Fibroblast of gingiva (primary cell): ENCODE results near the gene NKX1-1.

Source experiments
- DNase-seq: peaks from one replicate; pipeline ENCODE4 v3.0.0-alpha.2; 2011; ENCODE audit warnings: low read depth

NKX1-1 gene

DNA sequence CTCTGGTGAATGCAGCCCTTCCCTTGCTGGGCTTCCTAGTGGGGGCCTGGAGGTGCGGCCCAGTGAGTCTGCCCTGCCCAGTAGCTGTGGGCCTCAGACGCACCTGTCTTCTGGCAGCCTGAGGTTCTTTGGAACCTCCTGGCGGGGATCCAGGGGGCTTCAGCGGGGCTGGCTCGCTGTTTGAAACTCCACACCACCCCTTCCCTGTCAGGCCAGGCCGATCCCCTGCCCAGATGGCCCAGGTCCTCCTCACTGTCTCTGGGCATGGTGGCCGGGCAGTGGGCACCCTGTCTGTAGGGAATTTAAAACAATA is 10.7 kb upstream of the NKX1-1 start:
- no peak for DNase-seq

DNA sequence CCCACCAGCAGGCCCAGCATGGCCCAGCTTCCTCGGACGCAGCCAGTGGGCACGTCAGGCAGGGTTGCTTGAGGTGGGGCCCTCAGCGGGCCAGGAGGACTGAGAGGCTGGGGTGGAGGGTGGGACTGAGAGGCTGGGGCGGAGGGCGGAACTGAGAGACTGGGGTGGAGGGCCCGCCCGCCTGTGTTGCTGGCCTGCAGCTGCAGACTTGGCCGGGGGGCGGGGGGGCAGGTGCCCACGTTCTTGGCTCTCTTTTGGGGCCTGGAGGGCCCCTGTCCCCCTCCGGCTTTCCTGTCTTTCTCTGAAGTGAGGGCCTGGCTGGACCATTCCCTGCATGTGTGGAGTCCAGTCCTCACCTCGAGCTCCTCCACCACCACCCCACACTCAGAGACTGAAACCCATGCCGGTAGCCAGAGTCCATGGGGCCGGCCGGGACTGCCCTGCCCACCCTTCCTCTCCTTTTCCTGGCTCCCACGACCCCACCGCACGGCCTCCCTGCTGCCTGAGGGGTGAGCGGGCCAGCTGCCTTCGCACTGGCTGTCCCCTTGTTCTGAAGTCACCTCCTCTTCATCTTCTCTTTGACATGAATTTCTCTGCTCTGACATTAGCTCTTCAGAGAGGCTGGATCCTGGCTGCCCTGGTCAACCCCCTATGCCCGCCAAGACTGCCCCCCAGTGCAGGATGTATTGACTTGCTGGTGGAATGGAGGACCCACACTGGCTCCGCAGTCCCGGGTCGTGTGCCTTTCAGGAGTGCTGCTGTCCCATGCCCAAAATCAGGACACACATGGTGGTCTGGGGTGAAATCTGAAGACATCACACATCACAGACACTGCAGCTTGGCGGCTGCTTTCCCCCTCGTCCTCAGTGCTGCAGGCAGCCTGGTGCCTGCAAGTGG is 10.1 kb upstream of the NKX1-1 start:
- no peak for DNase-seq

DNA sequence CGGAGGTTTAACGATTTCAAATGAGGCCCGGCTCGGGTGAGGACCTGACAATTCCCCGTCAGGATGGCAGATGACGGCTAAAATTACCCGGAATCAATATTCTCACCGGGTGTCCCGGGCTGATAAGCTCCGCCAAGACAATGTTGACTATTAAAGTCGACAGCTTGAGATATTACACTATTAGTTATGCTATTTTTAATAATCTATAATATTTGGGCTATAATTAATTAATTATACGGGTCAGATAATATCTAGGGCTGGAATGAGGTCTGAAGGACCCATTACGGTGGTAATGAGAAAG is 9.4 kb upstream of the NKX1-1 start:
- DNase-seq: no peak

DNA sequence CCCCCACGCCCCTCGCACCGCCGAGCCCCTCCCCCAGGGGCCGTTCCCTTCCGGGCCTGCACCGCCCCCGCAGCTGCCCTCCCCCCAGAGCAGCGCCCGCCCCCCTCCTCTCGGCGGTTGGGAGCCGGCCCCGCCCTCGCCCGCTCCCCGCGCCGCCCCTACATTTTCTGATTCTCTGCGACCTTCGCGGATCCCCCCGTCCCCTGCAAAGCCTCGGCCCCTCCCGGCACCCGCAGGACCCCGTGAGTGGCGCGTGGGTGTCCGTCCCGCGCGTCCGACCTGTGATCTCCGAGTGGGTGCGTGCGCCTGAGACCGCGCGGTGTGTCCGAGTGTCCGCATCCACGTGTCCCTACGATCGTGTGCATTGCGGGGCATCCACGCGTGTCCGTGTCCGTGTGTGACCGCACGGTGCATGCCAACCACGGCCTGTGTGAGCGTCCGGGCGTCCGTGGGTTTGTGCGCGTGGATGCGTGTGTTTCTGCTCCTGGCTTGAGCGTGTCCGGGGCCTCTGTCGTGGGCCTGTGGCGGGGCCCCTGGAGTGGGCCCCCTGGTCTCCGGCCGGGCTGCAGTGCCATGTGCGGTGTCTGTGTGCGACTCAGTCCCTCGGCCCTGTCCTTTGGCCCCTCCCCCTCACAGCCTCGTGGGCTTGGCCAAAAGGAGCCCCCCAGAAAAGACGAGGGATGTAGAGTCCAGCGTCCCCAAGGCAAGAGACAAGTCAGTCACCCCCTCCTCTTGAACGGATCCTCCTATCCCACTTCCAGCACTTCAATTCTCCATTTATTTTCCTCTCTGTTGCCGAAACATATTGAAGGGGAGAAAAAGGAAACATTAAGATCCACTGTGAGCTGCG is 8.8 kb upstream of the NKX1-1 start:
- DNase-seq: no peak

DNA sequence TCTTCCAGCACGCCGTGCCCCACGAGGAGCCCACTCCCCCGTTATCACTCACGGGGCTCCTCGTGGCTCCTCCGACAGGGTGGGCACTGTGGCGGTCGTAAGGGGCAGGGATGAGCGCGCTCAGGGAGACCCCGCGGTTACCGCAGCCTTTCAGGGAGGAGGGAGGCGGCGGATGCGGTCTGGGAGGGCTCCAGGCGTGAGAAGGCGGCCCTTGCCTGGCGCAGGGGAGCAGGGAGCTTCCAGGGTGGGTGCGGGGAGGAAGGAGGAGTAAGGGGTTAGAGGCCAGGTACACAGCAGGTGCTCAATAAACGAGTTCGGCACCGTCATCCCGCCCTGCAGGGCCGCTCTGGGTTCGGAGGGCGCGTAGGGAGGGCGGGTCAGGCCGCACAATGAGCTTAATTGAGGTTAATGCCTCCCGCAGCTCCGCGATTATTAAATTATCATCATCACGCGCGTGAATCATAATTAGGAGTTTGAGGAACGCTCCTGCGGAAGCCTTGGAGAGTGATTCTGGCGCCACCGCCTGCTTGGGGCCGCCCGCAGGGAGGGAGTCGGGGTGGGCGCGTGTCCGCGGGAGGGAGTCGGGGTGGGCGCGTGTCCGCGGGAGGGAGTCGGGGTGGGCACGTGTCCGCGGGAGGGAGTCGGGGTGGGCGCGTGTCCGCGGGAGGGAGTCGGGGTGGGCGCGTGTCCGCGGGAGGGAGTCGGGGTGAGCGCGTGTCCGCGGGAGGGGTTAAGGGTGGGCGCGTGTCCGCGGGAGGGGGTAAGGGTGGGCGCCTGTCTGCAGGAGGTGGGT is 7.6 kb upstream of the NKX1-1 start:
- no peak for DNase-seq

DNA sequence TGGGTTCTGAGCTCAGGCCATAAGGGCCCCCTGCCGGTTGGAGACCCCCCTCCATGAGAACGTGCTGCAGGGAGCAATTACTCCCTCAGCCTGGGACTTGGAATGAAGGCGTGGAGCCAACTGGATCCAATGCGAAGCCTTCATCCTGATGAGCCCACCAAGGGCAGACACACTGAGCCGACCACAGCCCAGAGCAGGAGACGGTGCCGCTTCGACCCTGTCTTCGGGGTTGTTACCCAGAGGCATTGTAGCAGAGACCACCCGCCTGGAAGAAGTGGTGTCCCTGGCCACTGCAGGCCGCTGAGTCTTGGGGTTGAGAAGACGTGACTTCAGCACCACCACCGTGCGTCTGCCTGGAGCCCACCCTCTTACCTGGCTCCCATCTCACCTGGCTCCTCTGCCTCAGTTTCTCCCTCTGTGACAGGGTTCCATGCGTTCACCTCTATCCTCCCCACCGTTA is 7.0 kb upstream of the NKX1-1 start:
- DNase-seq: no peak

DNA sequence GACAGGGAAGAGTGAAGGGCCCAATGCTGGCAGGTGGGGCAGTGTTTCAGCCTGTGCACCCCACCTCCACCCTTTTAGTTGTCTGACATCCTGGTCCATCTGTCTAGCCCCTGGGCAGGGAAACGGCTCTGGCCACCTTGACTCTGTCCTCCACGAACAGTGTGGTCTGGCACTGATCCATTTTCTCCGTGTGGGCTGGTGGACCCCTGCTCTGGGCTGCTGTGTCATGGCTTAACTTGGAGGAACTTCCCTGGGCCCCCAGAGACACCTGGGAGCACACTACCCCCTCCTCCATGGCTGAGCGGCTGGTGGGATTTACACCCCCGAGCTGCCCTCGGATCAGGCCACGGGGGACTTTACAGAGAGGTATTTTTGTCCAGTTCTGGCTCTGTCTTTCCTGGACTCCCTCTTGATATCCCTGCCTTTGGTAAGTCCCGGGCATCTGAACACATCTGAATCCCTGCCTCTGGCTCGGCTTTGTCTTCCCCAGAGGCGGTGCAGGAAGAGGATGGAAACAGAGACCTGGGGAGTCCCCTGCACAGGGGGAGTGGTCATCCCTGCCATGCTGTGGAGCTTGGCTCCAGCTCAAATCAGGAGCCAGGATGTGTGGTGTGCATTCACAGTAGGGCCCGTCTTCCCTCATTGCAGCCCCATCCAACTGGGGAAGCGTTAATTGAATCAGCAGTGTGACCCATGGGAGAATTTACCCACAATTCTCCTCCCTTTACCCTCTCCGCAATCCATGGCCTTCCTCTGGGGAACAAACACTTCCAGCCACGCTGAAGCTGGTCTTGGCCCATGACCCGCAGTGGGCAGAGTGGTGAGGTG is 6.3 kb upstream of the NKX1-1 start:
- DNase-seq: no peak

DNA sequence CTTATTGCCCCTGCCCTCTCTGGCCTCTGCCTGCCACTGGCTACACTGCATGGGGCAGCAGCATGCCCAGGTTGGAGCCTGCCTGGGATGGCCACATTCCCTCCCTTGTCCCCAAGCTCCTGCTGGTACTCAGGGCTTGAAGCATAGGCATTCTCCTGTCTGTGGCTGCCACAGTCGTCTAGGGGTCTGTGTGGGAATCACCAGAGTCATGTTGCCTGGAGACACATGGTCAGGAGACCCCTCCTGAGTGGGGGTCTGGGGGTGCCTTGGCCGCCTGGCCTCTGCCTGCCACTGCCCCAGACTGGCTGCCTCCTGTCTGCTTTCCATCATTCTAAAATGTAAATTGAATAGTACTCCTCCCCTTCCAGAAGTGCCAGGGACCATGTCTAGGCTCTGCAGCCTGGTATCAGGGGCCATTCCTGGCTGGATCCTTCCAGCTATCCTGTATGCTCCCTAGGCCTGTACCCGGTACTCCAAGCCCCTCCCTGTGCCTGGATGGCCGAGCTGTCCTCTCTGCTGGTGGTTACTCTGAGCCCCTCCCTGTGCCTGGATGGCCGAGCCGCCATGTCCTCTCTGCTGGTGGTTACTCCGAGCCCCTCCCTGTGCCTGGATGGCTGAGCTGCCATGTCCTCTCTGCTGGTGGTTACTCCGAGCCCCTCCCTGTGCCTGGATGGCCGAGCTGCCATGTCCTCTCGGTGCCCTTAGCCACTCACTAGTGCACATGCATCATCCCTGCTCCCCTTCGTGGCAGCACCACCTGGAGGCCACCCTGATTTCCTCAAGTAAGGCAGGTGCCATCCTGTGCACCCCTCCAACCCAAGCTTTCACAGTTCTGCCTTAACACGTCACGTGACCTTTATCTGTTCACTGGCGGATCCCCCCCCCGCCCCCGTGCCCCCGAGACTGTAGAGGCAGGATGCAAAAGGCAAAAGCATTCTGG is 5.5 kb upstream of the NKX1-1 start:
- DNase-seq: no peak

DNA sequence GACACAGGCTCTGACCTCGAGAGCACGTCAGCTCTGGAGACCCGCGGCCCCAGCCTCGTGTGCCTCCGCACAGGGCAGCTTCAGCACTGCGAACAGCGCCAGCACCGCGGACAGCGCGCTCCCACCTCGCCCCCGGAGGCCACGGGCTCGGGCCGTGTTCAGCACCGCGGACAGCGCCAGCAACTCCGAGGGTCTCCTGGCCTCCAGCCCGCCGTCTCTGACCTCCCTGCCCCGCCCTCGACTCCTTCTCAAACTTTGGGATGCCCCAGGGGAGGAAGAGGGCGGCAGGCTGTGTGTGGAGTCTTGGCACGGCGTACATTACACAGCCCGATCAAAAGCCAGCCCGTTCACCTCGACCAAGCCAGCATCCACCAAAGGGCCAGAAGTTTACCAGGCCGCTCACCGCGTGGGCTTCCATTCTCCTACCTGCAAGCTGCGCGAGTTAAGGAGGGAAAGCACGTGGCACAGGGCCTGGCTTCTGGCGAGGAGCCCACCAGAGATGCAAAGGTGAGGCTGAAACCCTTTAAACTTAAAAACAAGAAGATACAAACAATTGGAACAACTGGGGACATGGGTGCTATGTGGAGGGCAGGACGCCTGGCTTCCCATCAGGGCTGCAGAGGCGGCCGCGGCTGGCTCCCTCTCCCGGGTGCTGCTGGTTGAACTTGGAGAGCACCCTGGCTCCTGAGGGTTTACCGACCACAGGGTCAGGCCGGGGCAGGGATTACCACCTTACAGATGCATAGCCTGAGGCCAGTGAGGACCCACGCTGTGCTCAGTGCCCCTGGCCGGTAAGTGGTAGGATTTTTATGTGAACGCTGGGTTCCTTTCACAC is 4.5 kb upstream of the NKX1-1 start:
- no peak for DNase-seq

DNA sequence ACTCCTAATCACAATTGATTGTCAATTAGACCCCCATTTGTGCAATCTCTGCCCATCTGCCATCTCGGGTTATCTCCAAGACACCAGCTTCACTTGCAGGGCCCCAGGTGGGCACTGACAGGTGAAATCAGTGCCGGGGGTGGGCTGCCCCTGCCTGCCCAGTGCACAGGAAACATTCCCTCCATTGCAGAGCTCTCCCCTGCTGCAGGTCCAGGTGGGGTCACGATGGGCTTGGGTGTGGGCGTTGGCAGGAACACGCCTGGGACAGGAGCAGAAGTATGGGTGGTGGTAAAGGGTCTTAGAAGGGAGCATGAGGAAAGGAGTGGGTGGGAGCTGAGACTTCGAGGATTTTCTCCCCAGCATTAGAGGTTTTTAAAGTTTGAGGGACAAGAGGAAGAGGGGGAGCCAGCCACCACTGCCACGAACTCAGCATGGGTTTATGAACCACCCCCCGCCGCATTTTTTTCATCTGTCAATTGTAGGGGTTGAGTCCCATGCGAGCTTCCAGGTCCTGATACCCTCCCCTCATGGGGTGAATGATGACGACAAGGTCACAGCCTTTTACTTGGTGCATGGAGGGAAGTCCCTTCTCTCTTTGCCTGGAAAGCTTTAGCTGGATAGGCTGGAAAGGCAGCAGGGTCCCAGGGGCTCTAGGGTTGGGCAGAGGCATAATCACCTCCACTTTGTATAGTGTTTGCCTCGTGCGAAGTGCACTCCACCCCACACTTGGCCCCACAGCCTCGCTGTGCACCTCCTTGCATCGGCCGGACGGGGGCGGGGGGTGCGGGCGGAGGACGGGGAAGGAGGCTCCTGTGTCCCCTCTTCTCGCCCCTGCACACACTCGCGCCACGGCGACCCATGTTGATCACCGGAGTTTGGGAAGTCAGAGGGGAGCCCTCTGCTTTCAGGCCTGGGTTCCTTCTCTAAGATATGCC is 3.5 kb upstream of the NKX1-1 start:
- DNase-seq: no peak

DNA sequence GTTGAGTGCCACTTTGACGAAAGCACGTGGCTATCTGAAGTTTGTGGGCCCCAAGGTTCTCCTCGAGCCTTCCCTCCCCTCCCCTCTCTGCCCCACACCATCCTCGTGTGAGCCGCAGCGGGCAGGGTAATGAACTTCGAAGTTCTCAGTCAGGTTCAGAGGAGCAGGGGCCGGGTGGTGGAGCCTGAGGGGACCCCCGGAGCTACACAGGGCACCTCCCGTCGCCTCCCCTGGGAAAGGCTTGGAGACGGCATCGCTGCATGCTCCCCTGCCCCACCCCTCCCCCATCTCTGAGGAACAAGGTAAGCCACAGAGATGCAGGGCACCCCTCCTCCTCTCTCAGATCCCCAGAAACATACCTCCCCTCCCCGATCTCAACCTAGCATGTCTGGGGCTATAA is 2.8 kb upstream of the NKX1-1 start:
- no peak for DNase-seq

DNA sequence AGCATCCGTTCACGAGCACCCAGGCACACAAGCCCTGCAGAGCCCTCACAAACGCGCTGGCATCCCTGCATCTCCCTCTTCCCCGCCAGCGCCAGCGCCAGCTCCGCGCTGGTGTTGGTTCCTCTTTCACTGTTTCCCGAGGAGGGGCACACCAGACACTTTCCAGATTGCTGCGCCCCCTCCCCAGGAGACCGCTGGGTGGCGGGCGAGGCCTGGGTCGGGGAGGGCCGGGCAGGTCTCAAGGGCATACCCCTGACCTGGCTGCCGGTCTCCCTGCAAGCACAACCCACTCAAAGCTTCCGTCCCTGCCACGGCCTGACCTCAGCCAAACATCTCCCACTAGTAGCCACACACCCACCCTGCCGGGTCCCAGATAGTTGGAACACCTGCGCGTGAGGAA is 2.2 kb upstream of the NKX1-1 start:
- DNase-seq: no peak

DNA sequence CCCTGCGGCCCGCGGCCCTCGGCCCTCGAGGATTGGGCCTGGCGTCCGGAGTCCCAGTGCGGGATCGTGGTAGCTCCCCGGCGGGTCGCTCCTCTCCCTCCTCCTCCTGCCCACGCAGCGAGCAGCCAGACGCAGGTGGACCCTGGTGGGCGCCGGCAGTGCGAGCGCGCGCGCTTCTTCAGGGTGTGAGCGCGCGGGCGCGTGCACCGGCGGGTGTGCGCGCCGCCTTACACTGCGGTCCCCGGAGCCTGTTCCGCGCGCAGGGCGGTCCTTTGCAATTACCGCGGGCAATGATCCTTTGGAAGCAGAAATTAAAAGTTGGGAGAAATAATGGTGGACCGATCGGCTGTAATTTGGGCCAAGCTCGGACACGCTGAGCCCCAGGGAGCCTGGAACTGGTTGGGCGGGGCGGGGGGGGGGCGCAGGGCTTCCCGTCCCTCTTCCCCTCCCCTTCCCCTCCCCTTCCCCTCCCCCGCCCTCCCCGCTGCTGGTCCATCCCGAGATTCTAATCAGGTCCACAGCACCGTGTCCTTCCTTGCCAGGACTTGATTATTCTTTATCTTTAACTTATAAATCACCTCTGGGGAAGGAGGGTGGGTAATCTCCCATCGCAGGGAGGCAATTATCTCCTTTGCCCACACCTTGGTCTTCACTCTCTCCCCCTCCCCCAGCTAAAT is 1.6 kb upstream of the NKX1-1 start:
- DNase-seq: no peak

DNA sequence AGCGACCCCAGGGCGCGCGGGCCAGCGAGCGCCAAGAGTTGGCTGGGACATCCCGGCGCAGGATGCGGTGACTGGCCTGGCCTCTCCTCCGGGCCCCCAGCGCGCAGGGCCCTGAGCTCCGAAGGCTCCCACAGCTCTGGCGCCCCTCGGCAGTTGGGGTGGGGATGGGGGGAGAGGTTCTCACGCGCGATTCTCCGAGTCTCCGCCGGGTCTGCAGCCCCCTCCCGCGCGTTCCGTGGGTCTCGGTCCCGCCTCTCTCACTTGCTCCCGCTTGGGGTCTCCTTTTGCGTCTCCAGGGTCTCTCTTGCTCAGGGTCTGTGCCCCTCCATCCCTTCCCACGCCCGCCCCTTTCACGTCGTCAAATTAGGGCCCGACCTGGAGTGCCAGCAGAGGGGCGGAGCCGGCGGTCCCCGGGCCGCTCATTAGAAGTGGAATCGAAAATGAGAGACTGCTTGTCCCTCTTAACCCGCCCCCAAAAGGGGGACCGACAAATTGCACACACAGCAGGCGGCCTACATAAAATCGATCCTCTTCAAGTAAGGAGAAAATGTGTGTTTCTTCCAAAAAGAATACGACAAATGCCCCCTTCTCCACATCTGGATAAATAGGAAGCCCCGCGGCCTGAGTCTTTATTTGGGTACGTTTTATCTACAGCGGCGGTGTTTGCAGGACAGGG is 877 bp upstream of the NKX1-1 start:
- DNase-seq: no peak

DNA sequence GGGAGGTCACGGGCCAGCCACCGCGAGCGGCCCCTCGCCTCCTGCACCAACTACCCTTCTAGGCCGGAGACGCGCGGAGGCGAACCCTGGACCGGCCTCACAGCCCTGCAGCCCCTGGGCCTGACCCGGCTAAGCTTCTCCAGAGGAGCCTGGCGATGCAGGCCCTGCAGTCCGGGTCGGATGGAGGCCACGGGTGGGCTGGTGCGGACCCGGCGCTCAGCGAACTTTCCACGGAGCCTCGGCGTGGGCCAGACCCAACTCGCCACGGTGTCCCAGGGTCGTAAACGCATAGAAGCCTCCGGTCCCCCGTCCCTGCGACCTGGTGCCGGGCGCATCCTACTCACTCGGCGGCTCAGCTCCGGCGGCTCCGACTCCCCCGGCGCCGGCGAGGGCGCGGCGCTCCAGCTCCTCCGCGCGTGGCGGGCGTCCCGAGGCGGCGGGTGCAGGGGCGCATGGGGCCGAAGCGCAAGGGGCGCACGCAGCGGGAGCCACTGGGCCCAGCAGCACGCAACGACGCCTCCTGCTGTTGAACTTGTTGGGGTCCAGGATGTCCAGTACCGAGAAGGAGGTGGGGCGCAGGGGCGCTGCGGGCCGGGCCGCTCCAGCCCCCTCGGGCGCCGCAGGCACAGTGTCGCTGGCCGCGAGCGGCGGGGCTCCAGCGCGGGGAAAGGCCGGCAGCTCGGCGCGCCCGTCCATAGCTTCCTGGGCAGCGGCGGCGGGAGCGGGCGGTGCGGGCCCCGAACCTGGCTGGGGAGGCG is 427 bp downstream of the NKX1-1 start:
- no peak for DNase-seq

DNA sequence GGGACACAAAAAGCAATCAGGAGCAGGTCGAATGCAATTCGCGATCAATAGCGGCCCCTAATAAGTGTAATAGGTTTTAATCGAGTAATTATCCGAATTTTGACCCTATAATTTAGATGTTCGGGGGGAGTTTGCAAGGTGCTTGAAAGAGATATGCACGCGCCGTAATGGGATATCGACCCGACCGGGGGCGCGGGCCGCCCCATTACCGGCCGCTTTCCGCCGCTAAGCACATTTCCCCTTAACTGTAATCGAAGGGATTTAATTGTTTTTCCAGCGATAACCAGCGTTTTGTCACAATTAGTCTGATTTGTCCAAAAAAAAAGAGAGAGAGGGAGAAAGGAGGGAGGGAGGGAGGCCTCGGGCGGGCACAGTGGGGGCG is 997 bp downstream of the NKX1-1 start:
- no peak for DNase-seq
